Parathyroid adenoma (tissue), 2 donors: ENCODE data around the gene IL36G.

Source experiments
- H2AFZ ChIP-seq: fragments of 300-600 bp; sonication (generic); one replicate; pipeline ENCODE4 v1.7.0; 2017; ENCODE audit warnings: antibody characterized with exemption, mild to moderate bottlenecking
- H3K27ac ChIP-seq: fragments of 300-600 bp; sonication (generic); one replicate; pipeline ENCODE4 v1.7.0; 2017
- H3K27me3 ChIP-seq: fragments of 300-600 bp; sonication (generic); one replicate; pipeline ENCODE4 v1.7.0; 2017; ENCODE audit warnings: low read length; ENCODE audit not compliant: control insufficient read depth, insufficient read depth
- H3K36me3 ChIP-seq: fragments of 300-600 bp; sonication (generic); one replicate; pipeline ENCODE4 v1.7.0; 2017; ENCODE audit warnings: low read length; ENCODE audit not compliant: control insufficient read depth, insufficient read depth
- H3K4me1 ChIP-seq: fragments of 300-600 bp; sonication (generic); one replicate; pipeline ENCODE4 v1.7.0; 2017; ENCODE audit warnings: control low read depth
- H3K4me2 ChIP-seq: fragments of 300-600 bp; sonication (generic); one replicate; pipeline ENCODE4 v1.7.0; 2017; ENCODE audit warnings: low read length
- H3K4me3 ChIP-seq: fragments of 300-600 bp; sonication (generic); one replicate; pipeline ENCODE4 v1.7.0; 2017; ENCODE audit warnings: low read depth, low read length
- H3K79me2 ChIP-seq: fragments of 300-600 bp; sonication (generic); one replicate; pipeline ENCODE4 v1.7.0; 2017; ENCODE audit warnings: control low read depth
- H3K9ac ChIP-seq: fragments of 300-600 bp; sonication (generic); one replicate; pipeline ENCODE4 v1.7.0; 2017; ENCODE audit warnings: mild to moderate bottlenecking
- H3K9me3 ChIP-seq: fragments of 300-600 bp; sonication (generic); one replicate; pipeline ENCODE4 v1.7.0; 2017; ENCODE audit warnings: low read length; ENCODE audit not compliant: control insufficient read depth
- CTCF ChIP-seq: fragments of 300-600 bp; sonication (generic); IDR thresholded peaks from one replicate; pipeline ENCODE4 v1.7.0; 2017; ENCODE audit warnings: antibody characterized with exemption, mild to moderate bottlenecking
- donor health status: primary hyperparathyroidism.

Gene IL36G

DNA sequence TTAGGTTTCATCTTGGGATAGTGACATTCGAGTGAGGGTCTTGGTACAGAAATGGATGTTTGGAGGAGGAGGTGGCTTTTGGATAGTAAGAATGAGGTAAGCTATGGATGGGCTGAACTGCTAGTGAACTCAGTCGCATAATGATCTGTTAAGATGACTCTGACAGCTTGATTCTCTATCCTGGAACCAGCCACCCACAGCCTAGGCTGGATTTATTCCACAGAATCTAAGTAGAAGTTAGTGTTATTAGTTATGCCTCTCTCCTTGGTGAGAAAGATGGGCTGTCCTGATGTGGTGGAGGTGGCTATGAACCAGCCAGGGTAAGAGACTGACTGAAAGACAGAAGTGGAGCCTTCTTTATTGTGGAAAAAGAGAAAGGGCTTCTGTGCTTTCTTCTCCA is 49.9 kb downstream of the IL36G start:
- Histone ChIP-seq H3K79me2 (no peaks in the 10 kb centered on the region), H3K27ac (no peak overlapping the region), H3K36me3 (no peaks in the 10 kb centered on the region), H2AFZ (no peak overlapping the region), H3K27me3 (no peaks in the 10 kb centered on the region), H3K4me1 (no peaks in the 10 kb centered on the region), H3K9ac (no peak overlapping the region), H3K4me2 (no peak overlapping the region), H3K9me3 (no peaks in the 10 kb centered on the region), H3K4me3 (no peak overlapping the region)
- no peak for TF ChIP-seq CTCF

GRCh38 chr2:113028112-113028511 is 50.3 kb downstream of the IL36G start:
- no peaks in the 10 kb centered on the region for H3K27me3 ChIP-seq
- no peaks in the 10 kb centered on the region for H3K9me3 ChIP-seq
- H3K27ac ChIP-seq: no peak overlapping the region

GRCh38 chr2:113032737-113033136 is 54.9 kb downstream of the IL36G start:
- Histone ChIP-seq H3K9ac (no peak overlapping the region), H3K4me3 (no peak overlapping the region), H3K27ac (no peak overlapping the region), H3K9me3 (no peaks in the 10 kb centered on the region), H3K79me2 (no peaks in the 10 kb centered on the region), H3K4me1 (no peaks in the 10 kb centered on the region), H3K27me3 (no peaks in the 10 kb centered on the region), H3K36me3 (no peaks in the 10 kb centered on the region), H2AFZ (no peak overlapping the region), H3K4me2 (no peak overlapping the region)
- TF ChIP-seq CTCF: no peak

More at GRCh38 chr2:113028112-113028511, 50.3 kb downstream of the IL36G start:
- Histone ChIP-seq H3K4me3 (no peak overlapping the region), H2AFZ (no peak overlapping the region), H3K36me3 (no peaks in the 10 kb centered on the region), H3K4me1 (no peaks in the 10 kb centered on the region), H3K9ac (no peak overlapping the region), H3K79me2 (no peaks in the 10 kb centered on the region), H3K4me2 (no peak overlapping the region)
- TF ChIP-seq CTCF: no peak

DNA sequence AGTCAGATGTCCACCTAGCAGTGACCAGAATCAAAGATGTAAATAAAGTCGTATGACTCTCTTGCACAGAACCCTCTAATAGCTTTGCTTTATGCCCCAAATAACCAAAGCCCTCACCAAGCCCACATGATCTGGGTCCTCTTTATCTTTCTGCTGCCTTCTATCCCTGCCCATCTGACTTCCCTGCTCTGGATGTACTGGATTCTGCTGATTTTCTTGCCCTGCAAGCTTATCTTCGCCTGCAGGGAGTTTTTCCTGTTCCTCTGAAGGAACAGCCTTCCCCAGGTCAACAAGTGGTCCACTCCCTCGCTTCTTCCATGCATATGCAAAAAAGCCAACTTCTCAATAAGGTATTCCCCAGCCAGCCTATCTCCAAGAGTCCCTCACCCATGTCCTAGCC is 56.2 kb downstream of the IL36G start:
- H3K36me3 ChIP-seq: no peaks in the 10 kb centered on the region
- no peaks in the 10 kb centered on the region for H3K4me1 ChIP-seq
- no peaks in the 10 kb centered on the region for H3K9me3 ChIP-seq
- TF ChIP-seq CTCF: no peak
- H2AFZ ChIP-seq: no peak overlapping the region
- H3K4me3 ChIP-seq: no peak overlapping the region
- no peak overlapping the region for H3K27ac ChIP-seq
- H3K27me3 ChIP-seq: no peaks in the 10 kb centered on the region
- H3K4me2 ChIP-seq: no peak overlapping the region
- H3K79me2 ChIP-seq: no peaks in the 10 kb centered on the region
- H3K9ac ChIP-seq: no peak overlapping the region
